GM20000 (cell line): ENCODE results near the gene ASH1L.
"Not testable (repeated sequence)": the region's sequence is repeated elsewhere in the genome, so short reads cannot be mapped to it uniquely, and the experiment has no call there.

Source experiments
- DNase-seq: peaks from one replicate; pipeline ENCODE4 v3.0.0; 2012; ENCODE audit warnings: low spot score
- TF ChIP-seq, protein P1 (sequence below): IDR thresholded peaks from 2 replicates; pipeline ENCODE4 v1.5.1; 2012; ENCODE audit warnings: mild to moderate bottlenecking, control low read depth; ENCODE audit errors: extremely low read depth, missing control alignments

ASH1L gene, protein sequence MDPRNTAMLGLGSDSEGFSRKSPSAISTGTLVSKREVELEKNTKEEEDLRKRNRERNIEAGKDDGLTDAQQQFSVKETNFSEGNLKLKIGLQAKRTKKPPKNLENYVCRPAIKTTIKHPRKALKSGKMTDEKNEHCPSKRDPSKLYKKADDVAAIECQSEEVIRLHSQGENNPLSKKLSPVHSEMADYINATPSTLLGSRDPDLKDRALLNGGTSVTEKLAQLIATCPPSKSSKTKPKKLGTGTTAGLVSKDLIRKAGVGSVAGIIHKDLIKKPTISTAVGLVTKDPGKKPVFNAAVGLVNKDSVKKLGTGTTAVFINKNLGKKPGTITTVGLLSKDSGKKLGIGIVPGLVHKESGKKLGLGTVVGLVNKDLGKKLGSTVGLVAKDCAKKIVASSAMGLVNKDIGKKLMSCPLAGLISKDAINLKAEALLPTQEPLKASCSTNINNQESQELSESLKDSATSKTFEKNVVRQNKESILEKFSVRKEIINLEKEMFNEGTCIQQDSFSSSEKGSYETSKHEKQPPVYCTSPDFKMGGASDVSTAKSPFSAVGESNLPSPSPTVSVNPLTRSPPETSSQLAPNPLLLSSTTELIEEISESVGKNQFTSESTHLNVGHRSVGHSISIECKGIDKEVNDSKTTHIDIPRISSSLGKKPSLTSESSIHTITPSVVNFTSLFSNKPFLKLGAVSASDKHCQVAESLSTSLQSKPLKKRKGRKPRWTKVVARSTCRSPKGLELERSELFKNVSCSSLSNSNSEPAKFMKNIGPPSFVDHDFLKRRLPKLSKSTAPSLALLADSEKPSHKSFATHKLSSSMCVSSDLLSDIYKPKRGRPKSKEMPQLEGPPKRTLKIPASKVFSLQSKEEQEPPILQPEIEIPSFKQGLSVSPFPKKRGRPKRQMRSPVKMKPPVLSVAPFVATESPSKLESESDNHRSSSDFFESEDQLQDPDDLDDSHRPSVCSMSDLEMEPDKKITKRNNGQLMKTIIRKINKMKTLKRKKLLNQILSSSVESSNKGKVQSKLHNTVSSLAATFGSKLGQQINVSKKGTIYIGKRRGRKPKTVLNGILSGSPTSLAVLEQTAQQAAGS (N-terminal part only)

DNA sequence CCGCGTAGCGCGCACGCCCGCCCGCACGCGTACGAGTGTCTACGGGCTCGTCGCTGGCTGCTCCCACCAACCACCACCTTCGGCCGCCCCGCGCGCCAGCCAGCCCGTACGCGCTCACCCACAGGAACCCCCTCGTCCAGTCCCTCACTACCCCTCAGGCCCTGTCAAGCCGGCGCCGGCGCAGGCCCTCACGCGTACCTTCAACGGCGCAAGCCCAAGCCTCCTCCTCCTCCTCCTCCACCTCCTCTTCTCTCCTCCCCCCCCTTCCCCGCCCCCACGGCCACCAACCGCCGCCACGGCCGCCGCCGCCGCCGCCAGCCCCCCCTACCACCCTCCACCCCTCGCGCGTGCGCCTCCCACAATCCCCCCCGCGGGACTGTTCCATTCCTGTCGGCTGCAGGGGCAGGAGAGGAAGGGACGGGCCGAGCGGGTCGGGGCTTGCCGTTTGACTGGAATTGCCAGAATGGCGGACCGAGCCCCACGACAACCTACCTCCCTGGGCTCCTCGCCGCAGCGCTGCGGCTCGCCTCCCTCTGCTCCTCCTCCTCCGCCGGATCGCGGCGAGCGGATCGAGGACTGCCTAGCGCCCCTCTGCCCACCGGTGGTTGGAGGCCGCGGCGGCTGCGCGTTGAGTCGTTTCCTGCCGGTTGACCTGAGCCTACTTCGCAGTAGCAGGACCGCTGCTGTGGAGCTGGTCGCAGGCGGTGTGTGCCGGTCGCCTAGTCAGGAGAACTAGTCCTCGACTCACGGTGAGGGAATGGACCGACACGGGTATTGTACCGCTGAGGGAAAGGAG, at the start of gene ASH1L:
TSS of gene ASH1L (minus strand) at position 223 of the 796 bp plus-strand sequence. CDS start 41,284 bp downstream, outside the sequence.
- DNase-seq: peak; percentile 94
- TF ChIP-seq, protein P1, sequence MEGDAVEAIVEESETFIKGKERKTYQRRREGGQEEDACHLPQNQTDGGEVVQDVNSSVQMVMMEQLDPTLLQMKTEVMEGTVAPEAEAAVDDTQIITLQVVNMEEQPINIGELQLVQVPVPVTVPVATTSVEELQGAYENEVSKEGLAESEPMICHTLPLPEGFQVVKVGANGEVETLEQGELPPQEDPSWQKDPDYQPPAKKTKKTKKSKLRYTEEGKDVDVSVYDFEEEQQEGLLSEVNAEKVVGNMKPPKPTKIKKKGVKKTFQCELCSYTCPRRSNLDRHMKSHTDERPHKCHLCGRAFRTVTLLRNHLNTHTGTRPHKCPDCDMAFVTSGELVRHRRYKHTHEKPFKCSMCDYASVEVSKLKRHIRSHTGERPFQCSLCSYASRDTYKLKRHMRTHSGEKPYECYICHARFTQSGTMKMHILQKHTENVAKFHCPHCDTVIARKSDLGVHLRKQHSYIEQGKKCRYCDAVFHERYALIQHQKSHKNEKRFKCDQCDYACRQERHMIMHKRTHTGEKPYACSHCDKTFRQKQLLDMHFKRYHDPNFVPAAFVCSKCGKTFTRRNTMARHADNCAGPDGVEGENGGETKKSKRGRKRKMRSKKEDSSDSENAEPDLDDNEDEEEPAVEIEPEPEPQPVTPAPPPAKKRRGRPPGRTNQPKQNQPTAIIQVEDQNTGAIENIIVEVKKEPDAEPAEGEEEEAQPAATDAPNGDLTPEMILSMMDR: no peak

DNA sequence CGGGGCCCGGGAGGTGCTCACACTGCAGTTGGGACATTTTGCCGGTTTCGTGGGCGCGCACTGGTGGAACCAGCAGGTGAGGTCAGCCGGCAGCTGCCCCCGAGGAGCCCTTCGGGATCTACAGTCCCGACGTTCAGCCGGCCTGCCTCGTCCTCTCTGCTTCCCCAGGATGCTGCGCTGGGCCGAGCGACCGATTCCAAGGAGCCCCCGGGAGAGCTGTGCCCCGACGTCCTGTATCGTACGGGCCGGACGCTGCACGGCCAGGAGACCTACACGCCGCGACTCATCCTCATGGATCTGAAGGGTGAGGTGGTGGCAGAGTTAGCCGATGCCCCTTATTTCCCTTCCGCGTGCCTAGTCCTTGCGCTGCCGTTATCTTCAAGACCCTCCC, 47.6 kb upstream of the ASH1L start:
- not testable (repeated sequence) for DNase-seq

DNA sequence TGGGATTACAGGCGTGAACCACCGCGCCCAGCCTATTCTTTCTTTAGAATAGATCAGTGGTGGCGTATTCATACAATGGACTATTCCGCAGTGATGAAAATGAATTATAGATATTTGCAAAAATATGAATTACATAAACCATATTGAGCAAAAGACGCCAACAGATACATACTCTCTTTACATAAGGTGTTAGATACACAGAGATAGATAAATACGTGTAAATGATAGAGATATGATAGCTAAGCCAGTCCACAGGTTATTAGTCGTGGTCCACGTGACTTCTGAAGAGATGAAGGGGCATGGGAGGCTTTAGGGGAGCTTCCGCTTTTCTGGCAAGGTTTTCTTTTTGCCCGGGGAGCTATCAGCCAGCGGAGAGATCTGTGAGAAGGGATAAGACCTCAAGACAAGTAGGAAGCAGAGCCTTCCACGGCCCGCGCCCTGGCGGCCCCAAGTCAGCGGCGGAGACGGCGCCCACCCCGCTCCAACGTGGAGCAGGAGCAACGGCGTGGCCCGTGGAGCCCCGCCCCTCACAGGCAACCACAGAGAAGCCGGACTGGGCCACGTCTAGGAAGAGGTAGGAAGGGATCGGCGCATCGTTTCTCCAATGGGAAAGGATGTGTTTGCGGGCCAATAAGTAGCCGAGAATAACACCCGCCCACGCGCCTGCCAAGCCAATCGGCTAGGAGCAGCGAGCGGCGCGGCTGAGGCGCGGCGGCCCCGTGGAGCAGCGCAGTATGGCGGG, 47.1 kb upstream of the ASH1L start, which contains the start of gene MSTO1:
TSS of gene MSTO1 (plus strand) at position 704 of the 742 bp plus-strand sequence. CDS start at position 735, 31 bp downstream.
- DNase-seq: peak; percentile 94
- TF ChIP-seq, protein P1: no peak

DNA sequence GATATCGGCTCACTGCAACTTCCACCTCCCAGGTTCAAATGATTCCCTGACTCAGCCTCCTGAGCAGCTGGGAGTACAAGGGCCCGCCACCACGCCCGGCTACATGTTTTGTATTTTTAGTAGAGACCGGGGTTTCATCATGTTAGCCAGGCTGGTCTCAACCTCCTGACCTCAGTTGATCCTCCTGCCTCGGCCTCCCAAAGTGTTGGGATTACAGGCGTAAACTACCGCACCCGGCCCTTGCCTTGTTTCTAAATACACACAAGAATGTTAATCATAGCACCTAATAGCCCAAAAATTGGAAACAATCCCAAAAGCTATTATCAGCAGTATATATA, 46.3 kb upstream of the ASH1L start:
- DNase-seq: no peak
- TF ChIP-seq, protein P1: no peak

DNA sequence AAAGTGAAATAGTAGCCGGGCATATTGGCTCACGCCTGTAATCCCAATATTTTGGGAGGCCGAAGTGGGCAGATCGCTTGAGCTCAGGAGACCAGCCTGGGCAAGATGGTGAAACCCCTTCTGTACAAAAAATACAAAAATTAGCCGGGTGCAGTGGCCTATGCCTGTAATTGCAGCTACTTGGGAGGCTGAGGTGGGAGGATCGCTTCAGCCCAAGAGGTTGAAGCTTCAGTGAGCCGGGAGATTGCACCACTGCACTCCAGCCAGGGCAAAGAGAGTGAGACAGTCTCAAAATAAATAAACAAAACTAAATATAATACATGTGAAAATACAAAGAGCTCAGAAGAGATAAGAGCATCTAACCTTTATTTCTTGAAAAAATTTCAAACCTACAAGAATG, 45.1 kb upstream of the ASH1L start:
- DNase-seq: no peak
- TF ChIP-seq, protein P1: no peak

DNA sequence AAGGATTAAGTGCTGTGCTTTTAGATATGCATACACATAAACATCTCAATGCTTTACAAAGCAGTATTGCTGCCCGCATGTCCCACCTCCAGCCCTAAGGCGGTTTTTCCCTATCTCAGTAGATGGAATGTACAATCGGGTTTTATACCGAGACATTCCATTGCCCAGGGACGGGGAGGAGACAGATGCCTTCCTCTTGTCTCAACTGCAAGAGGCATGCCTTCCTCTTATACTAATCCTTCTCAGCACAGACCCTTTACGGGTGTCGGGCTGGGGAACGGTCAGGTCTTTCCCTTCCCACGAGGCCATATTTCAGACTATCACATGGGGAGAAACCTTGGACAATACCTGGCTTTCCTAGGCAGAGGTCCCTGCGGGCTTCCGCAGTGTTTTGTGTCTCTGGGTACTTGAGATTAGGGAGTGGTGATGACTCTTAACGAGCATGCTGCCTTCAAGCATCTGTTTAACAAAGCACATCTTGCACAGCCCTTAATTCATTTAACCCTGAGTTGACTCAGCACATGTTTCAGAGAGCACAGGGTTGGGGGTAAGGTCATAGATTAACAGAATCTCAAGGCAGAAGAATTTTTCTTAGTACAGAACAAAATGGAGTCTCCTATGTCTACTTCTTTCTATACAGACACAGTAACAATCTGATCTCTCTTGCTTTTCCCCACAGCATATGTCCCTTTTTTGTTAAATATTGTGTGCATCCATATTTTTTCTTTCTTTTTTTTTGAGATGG, 37.4 kb upstream of the ASH1L start:
- not testable (repeated sequence) for DNase-seq

DNA sequence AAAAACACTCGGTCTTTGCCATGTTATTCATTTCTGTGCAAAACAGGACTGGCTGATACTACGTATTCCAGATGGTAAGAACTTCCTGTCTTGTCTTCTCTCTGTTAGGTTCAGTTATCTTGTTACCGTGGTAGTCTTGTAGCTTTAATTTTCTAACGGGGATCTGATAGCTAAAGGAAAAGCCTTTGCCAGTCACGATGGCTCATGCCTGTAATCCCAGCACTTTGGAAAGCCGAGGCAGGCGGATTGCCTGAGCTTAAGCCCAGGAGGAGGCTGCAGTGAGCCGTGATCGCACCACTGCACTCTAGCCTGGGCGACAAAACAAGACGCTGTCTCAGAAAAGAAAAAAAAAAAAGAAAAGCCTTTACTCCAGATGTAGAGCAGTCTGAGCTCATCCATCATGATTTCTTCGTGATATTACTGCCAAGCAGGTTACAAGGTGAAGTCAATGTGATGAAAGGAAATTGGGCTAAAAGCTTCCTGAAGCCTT, 36.3 kb upstream of the ASH1L start:
- no peak for DNase-seq
- TF ChIP-seq, protein P1: no peak
